ENCODE measurements around the gene CUTA.
A peak's percentile ranks its signal among the peaks of the same experiment; 100 is the strongest.

DNA sequence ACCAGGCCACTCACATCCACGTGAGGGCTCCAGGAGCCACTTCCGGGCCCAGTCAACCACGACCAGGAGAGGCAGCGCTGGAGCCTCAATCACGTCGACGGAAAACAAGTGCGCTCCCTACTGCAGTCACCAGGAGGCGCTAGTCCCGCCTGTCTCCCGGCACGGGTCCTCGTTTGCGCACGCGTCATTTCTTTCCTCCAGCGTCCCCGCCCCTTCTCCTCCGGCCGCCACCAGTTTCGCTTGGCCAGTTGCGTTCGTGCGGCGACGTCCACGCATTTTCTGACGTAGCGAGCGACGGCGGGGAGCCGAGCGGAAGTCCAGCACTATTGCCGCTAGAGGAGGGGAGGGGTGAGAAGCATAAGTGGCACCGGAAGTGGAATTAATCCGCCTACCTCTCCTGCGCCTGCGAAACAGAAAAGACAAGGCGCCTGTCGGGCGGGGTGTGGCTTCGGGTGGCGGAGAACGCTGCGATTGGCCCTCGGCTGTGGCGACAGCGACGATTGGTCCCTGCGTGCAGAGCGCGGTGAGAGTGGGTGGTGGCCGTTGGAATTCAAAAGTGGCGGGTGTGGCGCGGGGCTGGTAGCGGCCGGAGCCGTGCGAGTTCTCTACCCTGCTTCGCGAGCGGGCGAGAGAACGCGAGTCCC is 26.5 kb downstream of the CUTA start, which contains the start of gene KIFC1:
- TF ChIP-seq, protein P1, sequence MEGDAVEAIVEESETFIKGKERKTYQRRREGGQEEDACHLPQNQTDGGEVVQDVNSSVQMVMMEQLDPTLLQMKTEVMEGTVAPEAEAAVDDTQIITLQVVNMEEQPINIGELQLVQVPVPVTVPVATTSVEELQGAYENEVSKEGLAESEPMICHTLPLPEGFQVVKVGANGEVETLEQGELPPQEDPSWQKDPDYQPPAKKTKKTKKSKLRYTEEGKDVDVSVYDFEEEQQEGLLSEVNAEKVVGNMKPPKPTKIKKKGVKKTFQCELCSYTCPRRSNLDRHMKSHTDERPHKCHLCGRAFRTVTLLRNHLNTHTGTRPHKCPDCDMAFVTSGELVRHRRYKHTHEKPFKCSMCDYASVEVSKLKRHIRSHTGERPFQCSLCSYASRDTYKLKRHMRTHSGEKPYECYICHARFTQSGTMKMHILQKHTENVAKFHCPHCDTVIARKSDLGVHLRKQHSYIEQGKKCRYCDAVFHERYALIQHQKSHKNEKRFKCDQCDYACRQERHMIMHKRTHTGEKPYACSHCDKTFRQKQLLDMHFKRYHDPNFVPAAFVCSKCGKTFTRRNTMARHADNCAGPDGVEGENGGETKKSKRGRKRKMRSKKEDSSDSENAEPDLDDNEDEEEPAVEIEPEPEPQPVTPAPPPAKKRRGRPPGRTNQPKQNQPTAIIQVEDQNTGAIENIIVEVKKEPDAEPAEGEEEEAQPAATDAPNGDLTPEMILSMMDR (IDR thresholded peaks at IDR 0.05; ENCODE audit: low read depth, low read length): peak; percentile 65
- TF ChIP-seq EZH2phosphoT487 (IDR thresholded peaks at IDR 0.05; ENCODE audit: low read depth): no peak
